GM13976 (cell line): Measurements from ENCODE around the gene CD40LG.

ENCODE experiments used
- DNase-seq: peaks from one replicate; pipeline ENCODE4 v3.0.0; 2012; ENCODE audit warnings: low spot score
- CTCF ChIP-seq: IDR thresholded peaks from 2 replicates; pipeline ENCODE4 v1.5.1; 2012; ENCODE audit warnings: borderline replicate concordance, mild to moderate bottlenecking; ENCODE audit not compliant: insufficient read depth; ENCODE audit errors: extremely low read depth, missing control alignments, control extremely low read depth
- in situ Hi-C: fragments of 300-500 bp; cut with MboI; formaldehyde crosslinking; loops from one replicate; pipeline ENCODE4 v1.12.0; 2022; ENCODE audit warnings: low sequenced_read_pairs, mixed read lengths, inconsistent platforms; ENCODE audit not compliant: unreplicated experiment

Gene CD40LG

GRCh38 chrX:136708348-136708747, 60.4 kb downstream of the CD40LG start:
- DNase-seq: no peak
- in situ Hi-C loops: no loop called here
- peak; percentile 21 for TF ChIP-seq CTCF
